GM23338 (cell line): Measurements from ENCODE around the gene MAP3K14.

Experiments used
- EZH2 ChIP-seq: fragments of 200-600 bp; sonication (generic); IDR thresholded peaks from one replicate; pipeline ENCODE4 v1.8.0; 2017; ENCODE audit warnings: antibody characterized with exemption, mild to moderate bottlenecking, low read depth; ENCODE audit not compliant: unreplicated experiment
- TF ChIP-seq, protein P1 (sequence below), 2 experiments: fragments of 200-600 bp in 1 of 2; sonication (generic) in 1 of 2; conservative IDR thresholded peaks; 2 replicates each; pipeline versions ENCODE4 v1.5.1 to v1.6.1; 2016 to 2017; ENCODE audit warnings: antibody characterized with exemption in 2 of 2, low read depth in 2 of 2, mild to moderate bottlenecking in 2 of 2, moderate library complexity in 1 of 2

DNA sequence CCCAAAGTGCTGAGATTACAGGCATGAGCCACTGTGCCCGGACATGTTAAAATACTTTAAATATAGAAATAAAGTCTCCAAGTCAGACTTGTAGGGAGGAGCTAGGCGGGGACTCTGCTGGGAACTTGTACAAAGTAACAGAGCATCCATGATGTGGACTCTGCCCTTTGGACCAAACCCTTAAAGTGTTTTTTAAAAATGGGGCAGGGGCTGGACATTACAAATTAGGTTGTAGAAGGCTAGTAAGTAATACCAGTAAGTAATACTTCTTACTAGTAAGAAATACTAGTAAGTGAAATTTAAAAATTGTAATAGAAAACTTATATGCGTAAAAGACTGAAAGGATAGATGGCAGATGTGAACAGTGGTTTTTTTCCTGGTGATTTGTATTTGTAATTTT, 45.2 kb downstream of the MAP3K14 start:
- TF ChIP-seq, protein P1, sequence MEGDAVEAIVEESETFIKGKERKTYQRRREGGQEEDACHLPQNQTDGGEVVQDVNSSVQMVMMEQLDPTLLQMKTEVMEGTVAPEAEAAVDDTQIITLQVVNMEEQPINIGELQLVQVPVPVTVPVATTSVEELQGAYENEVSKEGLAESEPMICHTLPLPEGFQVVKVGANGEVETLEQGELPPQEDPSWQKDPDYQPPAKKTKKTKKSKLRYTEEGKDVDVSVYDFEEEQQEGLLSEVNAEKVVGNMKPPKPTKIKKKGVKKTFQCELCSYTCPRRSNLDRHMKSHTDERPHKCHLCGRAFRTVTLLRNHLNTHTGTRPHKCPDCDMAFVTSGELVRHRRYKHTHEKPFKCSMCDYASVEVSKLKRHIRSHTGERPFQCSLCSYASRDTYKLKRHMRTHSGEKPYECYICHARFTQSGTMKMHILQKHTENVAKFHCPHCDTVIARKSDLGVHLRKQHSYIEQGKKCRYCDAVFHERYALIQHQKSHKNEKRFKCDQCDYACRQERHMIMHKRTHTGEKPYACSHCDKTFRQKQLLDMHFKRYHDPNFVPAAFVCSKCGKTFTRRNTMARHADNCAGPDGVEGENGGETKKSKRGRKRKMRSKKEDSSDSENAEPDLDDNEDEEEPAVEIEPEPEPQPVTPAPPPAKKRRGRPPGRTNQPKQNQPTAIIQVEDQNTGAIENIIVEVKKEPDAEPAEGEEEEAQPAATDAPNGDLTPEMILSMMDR (conservative IDR thresholded peaks at IDR 0.05; ENCODE audit: low read depth in 2 of 2) = no peak
- no peak for TF ChIP-seq EZH2
